CD4-positive, alpha-beta memory T cell (primary cell): ENCODE data around the gene ACTL10. TPM values are rescaled to one million over a fixed set of nuclear protein-coding genes. Genes with fewer than 3 reads are reported as not detected.

Source experiments
- CTCF ChIA-PET: fragments of 350-600 bp; sonication (Branson Sonifier 250); formaldehyde crosslinking; loops from one replicate; lab custom pipeline; 2021; ENCODE audit warnings: inconsistent platforms; ENCODE audit not compliant: partially characterized antibody; lab: Charles Lee
- POLR2A ChIA-PET: fragments of 350-600 bp; sonication (Branson Sonifier 250); formaldehyde crosslinking; loops from one replicate; lab custom pipeline; 2021; ENCODE audit not compliant: partially characterized antibody; lab: Charles Lee
- DNase-seq, 5 donors: peaks; one replicate each; pipeline versions ENCODE4 v3.0.0 to v3.0.0-alpha.2; 2020 to 2022; ENCODE audit warnings: mixed read lengths in 1 of 5
- H3K27ac ChIP-seq: one replicate; pipeline ENCODE4 v1.7.0; 2013; ENCODE audit warnings: low read depth, low read length
- H3K27me3 ChIP-seq: 2 replicates; pipeline ENCODE4 v1.7.0; 2013; ENCODE audit warnings: mild to moderate bottlenecking, low read length, moderate library complexity; ENCODE audit not compliant: insufficient read depth
- H3K36me3 ChIP-seq: 2 replicates; pipeline ENCODE4 v1.7.0; 2013; ENCODE audit warnings: mild to moderate bottlenecking, low read length, moderate library complexity; ENCODE audit not compliant: insufficient read depth
- H3K4me1 ChIP-seq: 2 replicates; pipeline ENCODE4 v1.7.0; 2013; ENCODE audit warnings: mild to moderate bottlenecking, low read length, moderate library complexity; ENCODE audit not compliant: insufficient read depth
- H3K4me3 ChIP-seq, 2 donors: one replicate each; pipeline ENCODE4 v1.7.0; 2013; ENCODE audit warnings: low read length in 2 of 2, mild to moderate bottlenecking in 1 of 2
- H3K9me3 ChIP-seq, 2 donors: one replicate each; pipeline ENCODE4 v1.7.0; 2013; ENCODE audit warnings: low read length in 2 of 2, control low read depth in 1 of 2; ENCODE audit not compliant: control insufficient read depth in 1 of 2
- H3K27ac Mint-ChIP-seq, 7 donors: one replicate each; pipeline ENCODE4 v1.8.0; 2020 to 2021; ENCODE audit warnings: mixed read lengths in 7 of 7, mild to moderate bottlenecking in 6 of 7, inconsistent platforms in 3 of 7, moderate library complexity in 3 of 7
- H3K27me3 Mint-ChIP-seq, 2 donors: one replicate each; pipeline ENCODE4 v1.8.0; 2020 to 2021; ENCODE audit warnings: mixed read lengths in 2 of 2
- H3K36me3 Mint-ChIP-seq, 2 donors: one replicate each; pipeline ENCODE4 v1.8.0; 2020 to 2021; ENCODE audit warnings: mixed read lengths in 2 of 2, inconsistent platforms in 1 of 2, mild to moderate bottlenecking in 1 of 2
- H3K4me1 Mint-ChIP-seq, 4 donors: one replicate each; pipeline ENCODE4 v1.8.0; 2020 to 2021; ENCODE audit warnings: mixed read lengths in 4 of 4, mild to moderate bottlenecking in 1 of 4
- H3K4me3 Mint-ChIP-seq, 8 donors: one replicate each; pipeline ENCODE4 v1.8.0; 2020 to 2021; ENCODE audit warnings: mixed read lengths in 8 of 8, mild to moderate bottlenecking in 7 of 8, moderate library complexity in 6 of 8, inconsistent platforms in 3 of 8
- H3K9me3 Mint-ChIP-seq, 8 donors: one replicate each; pipeline ENCODE4 v1.8.0; 2020 to 2021; ENCODE audit warnings: mixed read lengths in 8 of 8, mild to moderate bottlenecking in 5 of 8, inconsistent platforms in 3 of 8, moderate library complexity in 1 of 8
- intact Hi-C: fragments of 100-400 bp; cut with micrococcal nuclease; formaldehyde crosslinking; loops from one replicate; pipeline ENCODE4 v1.15.1; 2023
- polyA plus RNA-seq, 2 donors: library from polyadenylated mRNA; unstranded; fragments of 300-500 nt; fragmentation: Illumina TruSeq; gene quantifications; one replicate each; pipeline ENCODE4 v1.2.3, GENCODE V29; 2021
- total RNA-seq, 2 experiments: library from RNA; stranded (reverse); gene quantifications; one replicate each; pipeline ENCODE4 v1.2.3, GENCODE V29; 2021

The ACTL10 gene
- total RNA-seq (1 to 10 TPM; 5.5 to 6.0 TPM), polyA plus RNA-seq (1 to 10 TPM; 1.7 to 5.3 TPM)

DNA sequence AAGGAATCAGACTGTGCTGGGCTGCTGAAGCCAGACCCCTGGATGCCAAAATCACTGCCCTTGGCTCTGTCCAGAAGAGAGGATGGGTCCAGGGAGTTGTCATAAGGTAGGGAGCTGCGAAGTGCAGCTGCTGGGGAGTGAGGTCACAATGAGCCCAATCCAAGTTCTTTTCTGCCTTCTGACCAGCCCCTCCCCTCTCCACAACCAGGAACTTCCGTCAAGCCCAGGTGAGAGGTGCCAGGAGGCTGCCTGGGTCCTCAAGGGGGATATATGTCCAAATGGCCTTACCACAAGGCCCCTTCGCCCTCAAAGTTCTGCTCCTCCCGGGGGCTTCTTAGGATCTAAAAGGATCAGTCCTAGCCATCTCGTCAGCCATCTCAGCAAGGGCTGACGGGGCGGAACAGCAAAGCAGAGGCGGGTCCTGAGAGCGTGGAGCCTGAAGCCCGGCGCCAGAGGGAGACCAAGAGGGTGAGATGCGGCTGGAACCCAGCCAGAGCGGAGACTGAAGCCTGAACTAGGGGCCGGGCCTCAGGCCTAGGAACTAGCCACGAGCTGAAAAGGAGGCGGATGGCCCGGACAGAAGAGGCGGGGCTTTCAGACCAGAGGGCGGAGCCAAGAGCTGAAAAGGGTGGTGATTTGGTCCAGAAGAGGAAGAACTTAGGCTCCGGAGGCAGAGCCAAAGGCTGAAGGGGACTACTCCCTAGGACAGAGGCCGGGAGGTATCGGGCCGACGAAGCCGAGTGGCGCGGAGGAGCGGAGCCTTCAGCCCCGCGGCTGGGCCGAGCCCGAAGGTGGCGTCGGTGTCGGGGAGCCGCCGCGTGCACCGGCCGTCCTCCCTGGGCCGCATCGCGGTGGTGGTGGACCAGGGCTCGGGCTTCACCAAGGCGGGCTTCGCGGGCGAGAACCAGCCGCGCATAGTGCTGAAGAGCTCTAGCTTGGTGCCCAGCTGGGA is at the start of gene ACTL10:
Gene ACTL10 (plus strand): TSS at position 651 of the 952 bp plus-strand sequence. CDS start 555 bp downstream, outside the sequence.
- Histone ChIP-seq H3K4me1 (peaks cover 41% of the 10 kb centered on the region), H3K27me3 (no peaks in the 10 kb centered on the region), H3K4me3 (peak within 1 kb of the TSS; percentile 47 to 52), H3K36me3 (no peaks in the 10 kb centered on the region), H3K9me3 (no peaks in the 10 kb centered on the region), H3K27ac (peak within 1 kb of the TSS; percentile 60)
- Mint-ChIP-seq H3K4me1 (peaks cover 20 to 71% (median 36%) of the 10 kb centered on the region in 4 donors), H3K4me3 (peak within 1 kb of the TSS; percentile 95 to 98 (median 97)), H3K36me3 (peaks cover 0 to 3% of the 10 kb centered on the region in 2 donors), H3K27me3 (no peaks in the 10 kb centered on the region), H3K9me3 (no peaks in the 10 kb centered on the region), H3K27ac (peak within 1 kb of the TSS; percentile 95 to 99 (median 97))
- peak; percentile 65 to 85 (median 66) for DNase-seq
- ChIA-PET CTCF (interaction anchor here (0.6 to 8.6 kb wide), 21 partner anchors 13 to 265 kb away, joined by 3 to 88 read pairs (median 5); partner anchors contain the start of genes CBFA2T2 and PXMP4), POLR2A (interaction anchor here (0.6 to 9.7 kb wide), 19 partner anchors 9 to 446 kb away, joined by 3 to 122 read pairs (median 6); partner anchors contain the start of genes CBFA2T2, CDK5RAP1, EIF2S2 and PXMP4)
- intact Hi-C loops: loop anchor here (1.0 to 2.0 kb wide), 6 partner anchors 14 to 266 kb away; partner anchors contain the start of genes CBFA2T2, CDK5RAP1 and ZNF341

- Histone ChIP-seq H3K27ac (no peak overlapping the region), H3K36me3 (peaks cover 14% of the 10 kb centered on the region), H3K4me1 (peaks cover 26% of the 10 kb centered on the region), H3K9me3 (no peaks in the 10 kb centered on the region), H3K4me3 (no peak overlapping the region), H3K27me3 (no peaks in the 10 kb centered on the region)
- Mint-ChIP-seq H3K27ac (peak overlapping the region in 3 of 7 donors; percentile 2 to 47 (median 35)), H3K4me3 (no peak overlapping the region), H3K9me3 (no peaks in the 10 kb centered on the region), H3K4me1 (peaks cover 10 to 42% (median 27%) of the 10 kb centered on the region in 4 donors), H3K27me3 (no peaks in the 10 kb centered on the region), H3K36me3 (peaks cover 38 to 58% of the 10 kb centered on the region in 2 donors)
- ChIA-PET CTCF (interaction anchor here (1.1 kb wide), 2 partner anchors 46 to 165 kb away, joined by 4 to 5 read pairs; no protein-coding TSS in a partner anchor), POLR2A (interaction anchor here (4.4 kb wide), 1 partner anchor 41 kb away, joined by 27 read pairs; the partner anchor contains the start of gene C20orf144)
- DNase-seq: no peak
- intact Hi-C loops: no loop called here
Measured at GRCh38 chr20:33621717-33622400, 44.9 kb upstream of the ACTL10 start.

DNA sequence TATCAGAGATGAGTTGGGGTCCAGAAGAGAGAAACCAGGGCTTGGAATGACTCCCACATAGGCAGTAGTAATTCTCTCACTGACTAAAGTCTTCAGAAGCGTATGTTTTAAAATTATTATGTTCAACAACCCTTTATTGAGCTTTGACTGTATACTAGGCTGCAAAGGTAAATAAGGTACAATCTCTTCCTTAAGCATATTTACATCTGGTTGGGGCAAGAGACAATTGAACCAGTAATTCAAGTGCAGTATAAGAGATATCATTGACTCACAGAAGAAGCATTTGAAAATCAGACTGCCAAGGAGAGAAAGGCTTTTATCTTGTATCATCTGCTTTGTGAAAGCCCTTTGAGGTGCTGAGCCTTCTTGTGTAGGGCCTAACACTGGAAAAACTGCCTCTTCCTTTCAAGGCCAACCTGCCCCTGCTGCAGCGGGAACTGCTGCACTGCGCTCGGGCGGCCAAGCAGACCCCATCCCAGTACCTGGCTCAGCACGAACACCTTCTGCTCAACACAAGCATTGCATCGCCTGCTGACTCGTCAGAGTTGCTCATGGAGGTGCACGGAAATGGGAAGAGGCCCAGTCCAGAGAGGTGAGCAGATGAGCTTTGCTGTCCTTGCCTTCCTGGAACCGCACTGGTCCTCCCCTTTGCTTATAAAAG is 43.9 kb upstream of the ACTL10 start:
- intact Hi-C loops: no loop called here
- peak overlapping the region in 1 of 8 donors; percentile 34 for H3K4me3 Mint-ChIP-seq
- H3K27ac ChIP-seq: no peak overlapping the region
- CTCF ChIA-PET: no interaction called here
- POLR2A ChIA-PET: interaction anchor here (0.9 to 4.4 kb wide), 2 partner anchors 40 to 133 kb away, joined by 3 to 27 read pairs; partner anchors contain the start of genes C20orf144 and CBFA2T2
- no peaks in the 10 kb centered on the region for H3K9me3 ChIP-seq
- DNase-seq: no peak
- H3K27ac Mint-ChIP-seq: peak overlapping the region in 3 of 7 donors; percentile 36 to 70 (median 43)
- no peaks in the 10 kb centered on the region for H3K27me3 ChIP-seq
- H3K4me1 ChIP-seq: peaks cover 26% of the 10 kb centered on the region
- H3K27me3 Mint-ChIP-seq: no peaks in the 10 kb centered on the region
- peaks cover 10 to 42% (median 27%) of the 10 kb centered on the region in 4 donors for H3K4me1 Mint-ChIP-seq
- H3K4me3 ChIP-seq: no peak overlapping the region
- H3K36me3 Mint-ChIP-seq: peaks cover 47 to 62% of the 10 kb centered on the region in 2 donors
- peaks cover 22% of the 10 kb centered on the region for H3K36me3 ChIP-seq
- H3K9me3 Mint-ChIP-seq: no peaks in the 10 kb centered on the region

DNA sequence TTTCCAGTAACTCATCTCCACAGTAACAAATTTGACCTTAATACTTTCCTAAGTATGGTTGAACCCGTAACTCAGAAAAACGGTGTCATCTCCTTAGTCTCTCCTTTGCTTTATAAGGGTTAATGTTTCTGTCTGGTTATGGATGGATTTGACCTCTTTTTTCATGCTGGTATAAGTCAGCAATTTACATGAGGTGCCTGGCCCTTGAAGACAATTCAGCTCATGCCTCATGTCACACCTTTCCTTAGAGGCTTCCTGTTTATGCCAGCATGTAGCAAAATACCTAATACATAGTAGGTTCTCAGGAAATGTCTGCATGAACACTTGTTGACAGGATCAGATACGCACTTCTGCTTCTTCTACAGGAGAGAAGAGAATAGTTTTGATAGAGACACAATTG is 42.3 kb upstream of the ACTL10 start:
- Mint-ChIP-seq H3K36me3 (peaks cover 56 to 68% of the 10 kb centered on the region in 2 donors), H3K4me1 (peaks cover 9 to 46% (median 27%) of the 10 kb centered on the region in 4 donors), H3K9me3 (no peaks in the 10 kb centered on the region), H3K27ac (peak overlapping the region; percentile 80 to 91 (median 89)), H3K4me3 (peak overlapping the region in 7 of 8 donors; percentile 18 to 75 (median 58)), H3K27me3 (no peaks in the 10 kb centered on the region)
- H3K36me3 ChIP-seq: peaks cover 26% of the 10 kb centered on the region
- peak overlapping the region in 1 of 2 donors; percentile 26 for H3K4me3 ChIP-seq
- no peak overlapping the region for H3K27ac ChIP-seq
- intact Hi-C loops: no loop called here
- POLR2A ChIA-PET: interaction anchor here (4.4 kb wide), 1 partner anchor 39 kb away, joined by 27 read pairs; the partner anchor contains the start of gene C20orf144
- CTCF ChIA-PET: no interaction called here
- no peaks in the 10 kb centered on the region for H3K27me3 ChIP-seq
- H3K4me1 ChIP-seq: peaks cover 26% of the 10 kb centered on the region
- DNase-seq: peak in 4 of 5 donors; percentile 15 to 30 (median 22)
- no peaks in the 10 kb centered on the region for H3K9me3 ChIP-seq

- Mint-ChIP-seq H3K4me1 (peaks cover 9 to 51% (median 23%) of the 10 kb centered on the region in 4 donors), H3K9me3 (no peaks in the 10 kb centered on the region), H3K36me3 (peaks cover 67 to 76% of the 10 kb centered on the region in 2 donors), H3K27me3 (no peaks in the 10 kb centered on the region), H3K4me3 (no peak overlapping the region), H3K27ac (peak overlapping the region in 2 of 7 donors; percentile 53 to 63)
- H3K9me3 ChIP-seq: no peaks in the 10 kb centered on the region
- H3K27ac ChIP-seq: no peak overlapping the region
- peaks cover 26% of the 10 kb centered on the region for H3K4me1 ChIP-seq
- ChIA-PET CTCF (interaction anchor here (0.9 kb wide), 1 partner anchor 41 kb away, joined by 3 read pairs; the partner anchor contains the start of gene ACTL10), POLR2A (interaction anchor here (1.0 to 1.2 kb wide), 3 partner anchors 94 to 367 kb away, joined by 3 to 4 read pairs (median 3); partner anchors contain the start of genes CBFA2T2 and PXMP4)
- H3K4me3 ChIP-seq: no peak overlapping the region
- no peak for DNase-seq
- H3K27me3 ChIP-seq: no peaks in the 10 kb centered on the region
- H3K36me3 ChIP-seq: peaks cover 31% of the 10 kb centered on the region
- intact Hi-C loops: no loop called here
Measured at GRCh38 chr20:33626190-33626589, 40.6 kb upstream of the ACTL10 start.

GRCh38 chr20:33627577-33628216 is 39.0 kb upstream of the ACTL10 start:
- no peak overlapping the region for H3K27ac ChIP-seq
- no peaks in the 10 kb centered on the region for H3K27me3 ChIP-seq
- intact Hi-C loops: no loop called here
- CTCF ChIA-PET: no interaction called here
- peaks cover 26% of the 10 kb centered on the region for H3K4me1 ChIP-seq
- Mint-ChIP-seq H3K36me3 (peaks cover 68 to 71% of the 10 kb centered on the region in 2 donors), H3K27ac (peak overlapping the region in 2 of 7 donors; percentile 19 to 52), H3K27me3 (no peaks in the 10 kb centered on the region), H3K4me3 (no peak overlapping the region), H3K4me1 (peaks cover 9 to 41% (median 20%) of the 10 kb centered on the region in 4 donors), H3K9me3 (no peaks in the 10 kb centered on the region)
- H3K4me3 ChIP-seq: no peak overlapping the region
- H3K36me3 ChIP-seq: peaks cover 31% of the 10 kb centered on the region
- POLR2A ChIA-PET: interaction anchor here (0.6 to 1.5 kb wide), 3 partner anchors 21 to 104 kb away, joined by 3 to 6 read pairs (median 3); partner anchors contain the start of genes ACTL10 and ZNF341
- no peaks in the 10 kb centered on the region for H3K9me3 ChIP-seq
- no peak for DNase-seq
